ENCODE data around the gene LGR4. TPM values are rescaled to one million over a fixed set of nuclear protein-coding genes. Genes with fewer than 3 reads are reported as not detected.

Gene LGR4
- total RNA-seq, 1 experiment from 2014 or later: 99.2 TPM

GRCh38 chr11:27464289-27464696 is 8.3 kb downstream of the LGR4 start:
- peaks cover 11% of the 10 kb centered on the region for H3K4me1 ChIP-seq (ENCODE audit: insufficient read depth, low read length)
- no peak for TF ChIP-seq CTCF (conservative IDR thresholded peaks at IDR 0.05)
- no peak overlapping the region for H2BK20ac ChIP-seq (ENCODE audit: low read depth, low read length, poor library complexity, severe bottlenecking)
- H4K8ac ChIP-seq (replicated peaks; ENCODE audit: insufficient read length, low read depth, low read length): no peak overlapping the region
- Mint-ChIP-seq H3K4me3 (no peak overlapping the region; a peak in 1 of 5 replicates), H3K27ac (peak overlapping the region in 2 of 3 experiments; percentile 9 to 76; a peak in 3 of 7 replicates), H3K36me3 (ENCODE audit: insufficient read depth in 1 of 3, low read depth in 3 of 3) (peaks cover 9 to 36% (median 32%) of the 10 kb centered on the region in 3 experiments), H3K9me3 (no peaks in the 10 kb centered on the region; a peak in 1 of 5 replicates), H3K4me1 (peaks cover 70 to 81% of the 10 kb centered on the region in 2 experiments), H3K27me3 (ENCODE audit: low read depth) (no peaks in the 10 kb centered on the region)
- no peak overlapping the region for H2BK120ac ChIP-seq (ENCODE audit: low read depth, low read length, poor library complexity, severe bottlenecking)
- no peak overlapping the region for H3K23ac ChIP-seq (ENCODE audit: insufficient read length, low read depth, low read length)
- no peak for DNase-seq
- H3K56ac ChIP-seq (ENCODE audit: insufficient read length, low read depth, low read length): no peak overlapping the region
- peaks cover 49% of the 10 kb centered on the region; the same call in 1 of the 2 replicates for H3K79me2 ChIP-seq (ENCODE audit: insufficient read depth, low read length)
- H2AFZ ChIP-seq (ENCODE audit: low read length): no peak overlapping the region
- H3K18ac ChIP-seq (ENCODE audit: insufficient read length, low read depth, low read length): no peak overlapping the region
- no peak overlapping the region for H2BK15ac ChIP-seq (ENCODE audit: low read depth, low read length)
- H2BK12ac ChIP-seq (ENCODE audit: insufficient read length, low read depth, low read length): peak overlapping the region; percentile 82
- H3K27me3 ChIP-seq (ENCODE audit: insufficient read depth, low read length): no peaks in the 10 kb centered on the region
- H2BK5ac ChIP-seq (ENCODE audit: insufficient read length, low read length): no peak overlapping the region
- H3K9me3 ChIP-seq (ENCODE audit: control insufficient read depth, low read depth, low read length): no peaks in the 10 kb centered on the region
- H2AK5ac ChIP-seq (ENCODE audit: insufficient read length, low read length): no peak overlapping the region
- H4K20me1 ChIP-seq (ENCODE audit: control insufficient read depth, insufficient read depth, insufficient read length): no peaks in the 10 kb centered on the region
- H3K23me2 ChIP-seq (ENCODE audit: insufficient read length, low read depth, low read length, poor library complexity, severe bottlenecking): peaks cover 4% of the 10 kb centered on the region
- no peak overlapping the region for H3K4ac ChIP-seq (ENCODE audit: low read depth, low read length)
- H3K9ac ChIP-seq (ENCODE audit: extremely low read depth, insufficient read length, low read length): no peak overlapping the region
- H4K91ac ChIP-seq (ENCODE audit: insufficient read length, low read depth, low read length): no peak overlapping the region
- H3K27ac ChIP-seq (ENCODE audit: insufficient read length, low read depth, low read length): peak overlapping the region; percentile 65
- no peak overlapping the region for H3K4me2 ChIP-seq (ENCODE audit: insufficient read depth, insufficient read length, low read length)
- no peak overlapping the region for H3T11ph ChIP-seq (ENCODE audit: low read length)
- H4K5ac ChIP-seq (ENCODE audit: insufficient read length, low read depth, low read length): peak overlapping the region; percentile 24
- no peak overlapping the region for H3K14ac ChIP-seq (ENCODE audit: insufficient read depth, low read length)
- peaks cover 9% of the 10 kb centered on the region for H3K79me1 ChIP-seq (ENCODE audit: insufficient read depth, low read depth, low read length, poor library complexity, severe bottlenecking)
- WGBS (ENCODE audit: extremely low coverage, insufficient read length, low lambda C conversion rate): no CpG with 5 or more reads among the region's 2 CpGs

Measured in H9 (cell line).